K562 (cell line): ENCODE results near the gene NXPH4. TPM values are rescaled to one million over a fixed set of nuclear protein-coding genes. Genes with fewer than 3 reads are reported as not detected.

ENCODE experiments used
- BRD9 ChIP-seq: fragments of 450-650 bp; IDR thresholded peaks from 2 replicates; pipeline ENCODE4 v1.6.1; 2018; ENCODE audit warnings: low read depth; ENCODE audit not compliant: partially characterized antibody
- ETV5 ChIP-seq: sonication (generic); formaldehyde crosslinking; IDR thresholded peaks from 2 replicates; pipeline ENCODE4 v1.4.0; 2020; ENCODE audit warnings: low read depth, mild to moderate bottlenecking, missing genetic modification reagents
- FIP1L1 ChIP-seq: fragments of 200-400 bp; formaldehyde crosslinking; IDR thresholded peaks from 2 replicates; pipeline ENCODE4 v1.6.1; 2018; ENCODE audit warnings: mild to moderate bottlenecking, low read depth, low read length; ENCODE audit not compliant: poor library complexity, severe bottlenecking
- FOXA3 ChIP-seq, 2 experiments: fragments of 450-650 bp in 1 of 2; sonication (generic) in 1 of 2; formaldehyde crosslinking; IDR thresholded peaks in 1 of 2; conservative IDR thresholded peaks in 1 of 2; 2 replicates each; pipeline versions ENCODE4 v1.4.0 to v1.8.0; 2020 to 2022; ENCODE audit warnings: mild to moderate bottlenecking in 2 of 2, missing genetic modification reagents in 1 of 2
- HCFC1 ChIP-seq: IDR thresholded peaks from 2 replicates; pipeline ENCODE4 v1.6.1; 2012; ENCODE audit warnings: low read depth, low read length, improper control_type of control experiment
- HIVEP1 ChIP-seq: fragments of 250-450 bp; sonication (Bioruptor Pico); IDR thresholded peaks from 2 replicates; pipeline ENCODE4 v1.4.0; 2020; ENCODE audit warnings: mild to moderate bottlenecking
- SMARCA4 ChIP-seq: fragments of 450-650 bp; IDR thresholded peaks from 2 replicates; pipeline ENCODE4 v1.6.1; 2016
- SUPT5H ChIP-seq: fragments of 450-650 bp; IDR thresholded peaks from 2 replicates; pipeline ENCODE4 v1.6.1; 2016
- ZNF584 ChIP-seq: fragments of 200-800 bp; sonication (Bioruptor generic); IDR thresholded peaks from 2 replicates; pipeline ENCODE4 v1.6.1; 2016; ENCODE audit warnings: low read depth, mild to moderate bottlenecking, missing genetic modification characterization, missing compliant biosample characterization
- polyA plus RNA-seq, 8 experiments: library from polyadenylated mRNA; depleted of rRNA in 4 of 8; stranded (reverse) in 5 of 8; unstranded in 3 of 8; fragments of >200 nt; fragmentation: Nextera tagmentation in 2 of 8; fragmentation: Illumina TruSeq in 1 of 8; extraction: Ambion mirVana in 2 of 8; extraction: Trizol in 1 of 8; gene quantifications; 2 replicates each; pipeline versions ENCODE4 v1.2.1 to v1.2.3, GENCODE V29; 2011 to 2014; ENCODE audit warnings: inconsistent platforms in 1 of 8, missing spikeins in 1 of 8
- total RNA-seq, 7 experiments: library from RNA; depleted of rRNA in 6 of 7; stranded (reverse); fragments of >200 nt in 6 of 7; fragmentation: Illumina TruSeq in 2 of 7; extraction: Trizol in 2 of 7; gene quantifications; 2 replicates each; pipeline versions ENCODE4 v1.2.1 to v1.2.3, GENCODE V29; 2011 to 2021; ENCODE audit warnings: low replicate concordance in 1 of 7
- TF ChIP-seq, protein P1 (sequence below): fragments of 450-650 bp; IDR thresholded peaks from 2 replicates; pipeline ENCODE4 v1.6.1; 2016; ENCODE audit warnings: mild to moderate bottlenecking, moderate library complexity
- TF ChIP-seq, protein P2 (sequence below): sonication (generic); IDR thresholded peaks from 2 replicates; pipeline ENCODE4 v1.6.1; 2016
- TF ChIP-seq, protein P3 (sequence below): fragments of 450-650 bp; IDR thresholded peaks from 2 replicates; pipeline ENCODE4 v1.6.1; 2016; ENCODE audit warnings: antibody characterized with exemption
- TF ChIP-seq, protein P4 (sequence below): fragments of 250-450 bp; sonication (Bioruptor Pico); IDR thresholded peaks from 2 replicates; pipeline ENCODE4 v1.5.0; 2021

The NXPH4 gene
- total and polyA plus RNA-seq, 9 of the 15 experiments (the other 6 are each of a cell fraction or from before 2014, with no cell fraction given), result 0.49 to 2.7 (median 1.1) TPM; not detected in 4

DNA sequence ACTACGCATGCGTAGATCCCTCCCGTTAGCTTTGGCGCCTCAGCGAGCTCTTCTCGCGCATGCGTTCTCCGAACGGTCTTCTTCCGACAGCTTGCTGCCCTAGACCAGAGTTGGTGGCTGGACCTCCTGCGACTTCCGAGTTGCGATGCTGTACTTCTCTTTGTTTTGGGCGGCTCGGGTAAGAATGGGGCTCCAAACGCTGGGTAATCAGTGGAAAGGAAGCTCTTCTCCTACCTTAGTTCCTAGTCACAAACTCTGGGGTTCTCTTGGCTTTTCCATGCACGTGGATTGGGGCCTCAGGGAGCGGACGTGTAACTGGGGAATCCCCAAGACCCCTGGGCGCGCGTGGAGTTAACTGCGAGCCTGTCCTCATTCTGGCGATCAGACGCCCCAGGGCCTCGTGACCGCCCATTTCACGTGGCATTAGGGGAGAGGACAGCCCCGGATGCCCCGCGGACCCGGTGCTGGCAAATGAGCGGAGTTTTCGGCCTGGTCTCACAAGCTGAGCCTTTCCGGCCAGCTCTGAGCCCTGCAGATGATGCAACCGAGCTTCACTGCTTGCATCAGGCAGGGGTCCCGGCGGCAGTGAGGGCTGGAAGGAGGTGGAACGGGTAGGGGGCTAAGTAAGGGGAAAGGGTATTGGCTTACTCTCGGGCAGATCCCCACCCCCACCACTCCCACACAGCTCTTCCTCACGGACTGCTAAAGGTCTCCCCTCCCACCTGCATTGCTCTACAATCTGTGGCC, 13.2 kb downstream of the NXPH4 start, which contains the start of gene SHMT2 (continued):
- TF ChIP-seq, protein P1, sequence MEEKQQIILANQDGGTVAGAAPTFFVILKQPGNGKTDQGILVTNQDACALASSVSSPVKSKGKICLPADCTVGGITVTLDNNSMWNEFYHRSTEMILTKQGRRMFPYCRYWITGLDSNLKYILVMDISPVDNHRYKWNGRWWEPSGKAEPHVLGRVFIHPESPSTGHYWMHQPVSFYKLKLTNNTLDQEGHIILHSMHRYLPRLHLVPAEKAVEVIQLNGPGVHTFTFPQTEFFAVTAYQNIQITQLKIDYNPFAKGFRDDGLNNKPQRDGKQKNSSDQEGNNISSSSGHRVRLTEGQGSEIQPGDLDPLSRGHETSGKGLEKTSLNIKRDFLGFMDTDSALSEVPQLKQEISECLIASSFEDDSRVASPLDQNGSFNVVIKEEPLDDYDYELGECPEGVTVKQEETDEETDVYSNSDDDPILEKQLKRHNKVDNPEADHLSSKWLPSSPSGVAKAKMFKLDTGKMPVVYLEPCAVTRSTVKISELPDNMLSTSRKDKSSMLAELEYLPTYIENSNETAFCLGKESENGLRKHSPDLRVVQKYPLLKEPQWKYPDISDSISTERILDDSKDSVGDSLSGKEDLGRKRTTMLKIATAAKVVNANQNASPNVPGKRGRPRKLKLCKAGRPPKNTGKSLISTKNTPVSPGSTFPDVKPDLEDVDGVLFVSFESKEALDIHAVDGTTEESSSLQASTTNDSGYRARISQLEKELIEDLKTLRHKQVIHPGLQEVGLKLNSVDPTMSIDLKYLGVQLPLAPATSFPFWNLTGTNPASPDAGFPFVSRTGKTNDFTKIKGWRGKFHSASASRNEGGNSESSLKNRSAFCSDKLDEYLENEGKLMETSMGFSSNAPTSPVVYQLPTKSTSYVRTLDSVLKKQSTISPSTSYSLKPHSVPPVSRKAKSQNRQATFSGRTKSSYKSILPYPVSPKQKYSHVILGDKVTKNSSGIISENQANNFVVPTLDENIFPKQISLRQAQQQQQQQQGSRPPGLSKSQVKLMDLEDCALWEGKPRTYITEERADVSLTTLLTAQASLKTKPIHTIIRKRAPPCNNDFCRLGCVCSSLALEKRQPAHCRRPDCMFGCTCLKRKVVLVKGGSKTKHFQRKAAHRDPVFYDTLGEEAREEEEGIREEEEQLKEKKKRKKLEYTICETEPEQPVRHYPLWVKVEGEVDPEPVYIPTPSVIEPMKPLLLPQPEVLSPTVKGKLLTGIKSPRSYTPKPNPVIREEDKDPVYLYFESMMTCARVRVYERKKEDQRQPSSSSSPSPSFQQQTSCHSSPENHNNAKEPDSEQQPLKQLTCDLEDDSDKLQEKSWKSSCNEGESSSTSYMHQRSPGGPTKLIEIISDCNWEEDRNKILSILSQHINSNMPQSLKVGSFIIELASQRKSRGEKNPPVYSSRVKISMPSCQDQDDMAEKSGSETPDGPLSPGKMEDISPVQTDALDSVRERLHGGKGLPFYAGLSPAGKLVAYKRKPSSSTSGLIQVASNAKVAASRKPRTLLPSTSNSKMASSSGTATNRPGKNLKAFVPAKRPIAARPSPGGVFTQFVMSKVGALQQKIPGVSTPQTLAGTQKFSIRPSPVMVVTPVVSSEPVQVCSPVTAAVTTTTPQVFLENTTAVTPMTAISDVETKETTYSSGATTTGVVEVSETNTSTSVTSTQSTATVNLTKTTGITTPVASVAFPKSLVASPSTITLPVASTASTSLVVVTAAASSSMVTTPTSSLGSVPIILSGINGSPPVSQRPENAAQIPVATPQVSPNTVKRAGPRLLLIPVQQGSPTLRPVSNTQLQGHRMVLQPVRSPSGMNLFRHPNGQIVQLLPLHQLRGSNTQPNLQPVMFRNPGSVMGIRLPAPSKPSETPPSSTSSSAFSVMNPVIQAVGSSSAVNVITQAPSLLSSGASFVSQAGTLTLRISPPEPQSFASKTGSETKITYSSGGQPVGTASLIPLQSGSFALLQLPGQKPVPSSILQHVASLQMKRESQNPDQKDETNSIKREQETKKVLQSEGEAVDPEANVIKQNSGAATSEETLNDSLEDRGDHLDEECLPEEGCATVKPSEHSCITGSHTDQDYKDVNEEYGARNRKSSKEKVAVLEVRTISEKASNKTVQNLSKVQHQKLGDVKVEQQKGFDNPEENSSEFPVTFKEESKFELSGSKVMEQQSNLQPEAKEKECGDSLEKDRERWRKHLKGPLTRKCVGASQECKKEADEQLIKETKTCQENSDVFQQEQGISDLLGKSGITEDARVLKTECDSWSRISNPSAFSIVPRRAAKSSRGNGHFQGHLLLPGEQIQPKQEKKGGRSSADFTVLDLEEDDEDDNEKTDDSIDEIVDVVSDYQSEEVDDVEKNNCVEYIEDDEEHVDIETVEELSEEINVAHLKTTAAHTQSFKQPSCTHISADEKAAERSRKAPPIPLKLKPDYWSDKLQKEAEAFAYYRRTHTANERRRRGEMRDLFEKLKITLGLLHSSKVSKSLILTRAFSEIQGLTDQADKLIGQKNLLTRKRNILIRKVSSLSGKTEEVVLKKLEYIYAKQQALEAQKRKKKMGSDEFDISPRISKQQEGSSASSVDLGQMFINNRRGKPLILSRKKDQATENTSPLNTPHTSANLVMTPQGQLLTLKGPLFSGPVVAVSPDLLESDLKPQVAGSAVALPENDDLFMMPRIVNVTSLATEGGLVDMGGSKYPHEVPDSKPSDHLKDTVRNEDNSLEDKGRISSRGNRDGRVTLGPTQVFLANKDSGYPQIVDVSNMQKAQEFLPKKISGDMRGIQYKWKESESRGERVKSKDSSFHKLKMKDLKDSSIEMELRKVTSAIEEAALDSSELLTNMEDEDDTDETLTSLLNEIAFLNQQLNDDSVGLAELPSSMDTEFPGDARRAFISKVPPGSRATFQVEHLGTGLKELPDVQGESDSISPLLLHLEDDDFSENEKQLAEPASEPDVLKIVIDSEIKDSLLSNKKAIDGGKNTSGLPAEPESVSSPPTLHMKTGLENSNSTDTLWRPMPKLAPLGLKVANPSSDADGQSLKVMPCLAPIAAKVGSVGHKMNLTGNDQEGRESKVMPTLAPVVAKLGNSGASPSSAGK, result peak; percentile 80
- TF ChIP-seq FIP1L1 (no peak), SMARCA4 (no peak; the same call in 1 of the 2 replicates), SUPT5H (peak; percentile 73), HCFC1 (peak; percentile 93; the same call in 1 of the 2 replicates), HIVEP1 (CRISPR knock-in tag) (no peak), ZNF584 (no peak), BRD9 (no peak), FOXA3 (CRISPR knock-in tag; conservative IDR thresholded peaks at IDR 0.05 in 1 of 2, IDR thresholded peaks at IDR 0.05 in 1 of 2) (no peak; a peak in 1 of 4 replicates), ETV5 (CRISPR knock-in tag) (0 out of 2 replicates have a peak, but pooled peaks have one; percentile 57)
- TF ChIP-seq, protein P2, sequence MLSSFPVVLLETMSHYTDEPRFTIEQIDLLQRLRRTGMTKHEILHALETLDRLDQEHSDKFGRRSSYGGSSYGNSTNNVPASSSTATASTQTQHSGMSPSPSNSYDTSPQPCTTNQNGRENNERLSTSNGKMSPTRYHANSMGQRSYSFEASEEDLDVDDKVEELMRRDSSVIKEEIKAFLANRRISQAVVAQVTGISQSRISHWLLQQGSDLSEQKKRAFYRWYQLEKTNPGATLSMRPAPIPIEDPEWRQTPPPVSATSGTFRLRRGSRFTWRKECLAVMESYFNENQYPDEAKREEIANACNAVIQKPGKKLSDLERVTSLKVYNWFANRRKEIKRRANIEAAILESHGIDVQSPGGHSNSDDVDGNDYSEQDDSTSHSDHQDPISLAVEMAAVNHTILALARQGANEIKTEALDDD, result no peak
- TF ChIP-seq, protein P3, sequence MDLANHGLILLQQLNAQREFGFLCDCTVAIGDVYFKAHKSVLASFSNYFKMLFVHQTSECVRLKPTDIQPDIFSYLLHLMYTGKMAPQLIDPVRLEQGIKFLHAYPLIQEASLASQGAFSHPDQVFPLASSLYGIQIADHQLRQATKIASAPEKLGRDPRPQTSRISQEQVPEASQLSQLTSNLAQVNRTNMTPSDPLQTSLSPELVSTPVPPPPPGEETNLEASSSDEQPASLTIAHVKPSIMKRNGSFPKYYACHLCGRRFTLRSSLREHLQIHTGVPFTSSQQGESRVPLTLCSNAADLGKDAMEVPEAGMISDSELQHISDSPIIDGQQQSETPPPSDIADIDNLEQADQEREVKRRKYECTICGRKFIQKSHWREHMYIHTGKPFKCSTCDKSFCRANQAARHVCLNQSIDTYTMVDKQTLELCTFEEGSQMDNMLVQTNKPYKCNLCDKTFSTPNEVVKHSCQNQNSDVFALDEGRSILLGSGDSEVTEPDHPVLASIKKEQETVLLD, result peak; percentile 97
- TF ChIP-seq, protein P4, sequence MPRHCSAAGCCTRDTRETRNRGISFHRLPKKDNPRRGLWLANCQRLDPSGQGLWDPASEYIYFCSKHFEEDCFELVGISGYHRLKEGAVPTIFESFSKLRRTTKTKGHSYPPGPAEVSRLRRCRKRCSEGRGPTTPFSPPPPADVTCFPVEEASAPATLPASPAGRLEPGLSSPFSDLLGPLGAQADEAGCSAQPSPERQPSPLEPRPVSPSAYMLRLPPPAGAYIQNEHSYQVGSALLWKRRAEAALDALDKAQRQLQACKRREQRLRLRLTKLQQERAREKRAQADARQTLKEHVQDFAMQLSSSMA (CRISPR knock-in tag), result no peak
